Iris pigment epithelial cell (primary cell): ENCODE measurements around the gene MRPL28.
"Not testable (repeated sequence)": the region's sequence is repeated elsewhere in the genome, so short reads cannot be mapped to it uniquely, and the experiment has no call there.

Experiments
- DNase-seq: peaks from one replicate; pipeline ENCODE4 v3.0.0-alpha.2; 2011; ENCODE audit warnings: low read depth

Gene MRPL28

DNA sequence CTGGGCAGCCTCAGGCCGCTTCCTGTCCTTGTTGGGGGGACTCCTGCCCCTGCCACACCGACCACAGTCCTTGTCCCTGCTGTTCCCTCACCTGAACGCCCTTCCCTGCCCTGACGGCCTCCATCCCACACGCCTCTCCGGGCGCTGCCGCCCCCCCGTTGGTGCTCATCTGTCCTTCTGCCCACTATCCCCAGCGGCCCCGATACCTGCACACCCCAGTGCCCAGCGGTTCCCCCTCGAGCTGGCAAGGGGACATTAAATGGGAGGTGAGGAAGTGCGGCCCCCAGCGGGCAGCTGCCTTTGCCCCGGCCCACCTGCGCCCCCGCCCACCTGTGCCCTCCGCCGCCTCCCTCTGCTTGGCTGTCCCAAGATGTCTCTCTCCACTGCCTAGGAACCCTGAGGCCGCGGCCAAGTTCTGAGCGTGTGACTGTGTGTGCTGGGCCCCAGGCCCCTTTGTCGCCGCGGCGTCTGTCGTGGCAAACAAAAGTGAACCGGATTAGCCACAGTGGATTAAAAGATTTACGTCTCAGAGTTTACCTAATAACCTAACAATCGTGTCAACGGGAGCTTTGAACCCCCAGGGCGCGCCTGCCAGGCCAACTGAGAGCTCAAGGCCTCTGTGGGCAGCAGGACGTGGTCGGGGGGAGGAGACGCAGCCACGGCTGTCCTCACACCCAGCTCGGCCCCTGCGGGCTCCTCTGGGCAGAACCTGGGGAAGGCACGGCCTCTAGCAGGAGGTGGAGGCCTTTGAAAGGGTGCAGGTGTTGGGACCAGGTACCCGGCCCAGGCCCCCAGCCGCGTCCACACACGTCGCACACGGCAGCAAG is 10.3 kb downstream of the MRPL28 start:
- no peak for DNase-seq

- no peak for DNase-seq
Measured at GRCh38 chr16:359067-359763, 11.1 kb downstream of the MRPL28 start.

GRCh38 chr16:356741-357140 is 13.6 kb downstream of the MRPL28 start:
- DNase-seq, result no peak

- no peak for DNase-seq
Measured at GRCh38 chr16:354971-355461, 15.3 kb downstream of the MRPL28 start.

- DNase-seq, result no peak
Measured at GRCh38 chr16:354291-354881, 16.0 kb downstream of the MRPL28 start.

DNA sequence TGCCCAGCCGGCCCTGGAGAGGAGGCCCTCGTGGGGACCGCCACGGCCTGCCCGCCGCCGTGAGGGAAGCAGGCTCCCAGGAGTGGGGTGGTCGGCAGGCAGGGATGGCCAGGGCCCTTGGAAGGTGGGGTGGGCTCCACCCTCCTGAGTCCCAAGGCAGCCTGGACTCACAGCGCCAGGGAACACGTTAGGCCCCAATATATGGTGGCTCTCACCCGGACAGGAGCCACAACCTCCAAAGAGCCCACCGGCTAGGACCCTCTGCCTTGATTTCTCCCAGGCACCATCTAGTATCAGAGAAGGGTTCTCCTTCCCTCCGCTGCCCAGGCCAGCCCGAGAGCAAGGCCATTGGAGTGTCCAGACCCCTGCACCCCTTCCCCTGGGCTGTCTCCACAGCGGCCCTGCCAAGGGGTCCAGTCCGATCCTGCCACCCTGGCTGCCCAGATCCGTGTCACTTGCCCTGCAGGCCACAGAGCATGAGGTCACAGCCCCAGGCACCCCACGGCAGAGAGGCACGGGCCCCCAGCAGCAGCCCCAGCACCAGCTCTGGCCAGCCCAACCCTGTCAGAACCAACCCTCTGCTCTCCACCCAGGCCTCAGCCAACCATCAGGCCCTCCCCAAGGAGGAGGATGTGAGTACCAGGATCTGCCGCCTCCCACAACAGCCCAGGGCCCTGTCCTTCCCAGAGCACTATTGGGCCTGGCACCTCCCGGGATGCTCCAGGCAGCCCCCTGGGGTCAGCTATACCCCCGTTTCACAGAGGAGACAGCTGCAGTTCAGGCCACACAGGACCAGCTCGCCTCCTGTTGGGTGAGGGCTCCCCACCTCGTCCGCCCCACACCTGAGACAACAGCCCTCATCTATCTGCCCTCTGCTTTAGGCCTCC is 16.7 kb downstream of the MRPL28 start:
- DNase-seq, result no peak

- DNase-seq, result peak; percentile 92
Measured at GRCh38 chr16:352547-353403, 17.6 kb downstream of the MRPL28 start, which contains the start of gene AXIN1. Gene AXIN1 (minus strand): TSS chr16:352723. CDS start chr16:347025, 5,698 bp downstream.

DNA sequence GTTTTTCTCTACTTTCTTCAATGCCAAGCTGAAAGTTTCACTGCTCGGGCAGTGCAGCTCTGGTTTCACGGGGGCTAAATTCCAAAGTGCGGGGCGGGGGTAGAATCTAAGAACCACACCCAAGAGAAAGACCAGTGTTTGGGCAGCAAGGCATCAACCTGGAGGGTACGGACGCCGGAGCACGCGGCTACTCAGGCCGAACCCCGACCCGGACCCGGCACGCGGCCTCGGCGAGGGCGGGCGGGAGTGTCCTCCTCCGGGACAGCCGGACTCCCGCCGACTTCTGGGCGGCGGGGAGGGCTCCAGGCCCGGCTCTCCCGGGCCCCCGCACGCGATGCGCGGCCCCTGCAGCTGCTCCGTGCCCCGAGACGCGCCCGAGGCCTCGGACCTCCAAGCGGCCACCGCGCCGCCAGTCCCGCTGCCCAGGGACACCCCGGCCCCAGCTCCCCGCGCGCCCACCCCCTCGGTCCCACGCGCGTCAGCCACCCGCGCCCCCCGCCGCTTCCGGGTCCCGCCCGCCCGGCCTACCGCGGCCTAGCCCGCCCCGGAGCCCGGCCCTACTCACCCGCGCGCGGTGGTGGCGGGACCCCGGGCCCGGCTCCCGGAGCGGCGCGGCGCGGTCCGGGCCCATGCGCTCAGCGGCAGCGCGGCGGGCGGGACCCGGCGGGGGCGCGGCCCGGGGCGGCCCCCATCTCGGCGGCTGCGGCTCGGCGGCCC is 18.4 kb downstream of the MRPL28 start:
- DNase-seq, result no peak

- DNase-seq, result no peak
Measured at GRCh38 chr16:350203-350602, 20.1 kb downstream of the MRPL28 start.

DNA sequence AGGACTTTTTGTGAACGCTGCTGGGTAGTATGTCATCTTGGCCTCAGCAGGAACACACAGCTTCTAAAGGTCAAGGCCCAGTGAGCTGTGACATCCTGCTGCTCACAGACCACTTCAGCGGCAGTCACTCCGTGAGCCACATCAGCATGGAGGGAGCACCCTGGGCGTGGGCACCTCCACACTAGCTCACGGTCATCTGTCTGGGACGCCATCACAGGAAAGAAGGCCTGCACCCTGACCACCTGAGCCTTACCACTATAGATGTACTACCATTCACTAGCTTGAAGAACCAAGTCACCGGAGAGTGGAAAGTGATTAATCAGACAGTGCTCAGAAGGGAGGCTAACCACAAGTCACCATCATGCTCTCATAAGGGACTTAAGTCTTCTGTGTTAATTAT is 21.1 kb downstream of the MRPL28 start:
- DNase-seq, result no peak

GRCh38 chr16:348495-348894 is 21.8 kb downstream of the MRPL28 start:
- DNase-seq, result not testable (repeated sequence)

DNA sequence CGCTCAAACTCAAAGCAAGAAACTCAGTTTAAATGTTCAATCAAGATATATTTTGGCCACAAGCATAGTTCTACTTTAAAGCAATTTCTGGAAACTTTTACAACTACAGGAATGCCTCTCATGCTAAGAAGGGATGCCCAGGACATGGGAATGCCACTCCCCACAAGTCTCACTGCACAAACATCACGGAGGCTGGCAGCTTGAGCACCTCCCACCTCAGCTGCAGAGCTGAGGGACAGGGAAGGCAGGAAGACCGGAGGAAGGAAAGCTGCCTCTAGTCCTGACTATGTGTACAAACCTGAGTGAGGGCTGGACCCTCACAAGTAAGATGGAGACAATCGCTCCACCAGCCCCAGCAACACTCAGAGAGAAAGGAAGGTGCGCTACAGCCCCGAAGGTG is 23.1 kb downstream of the MRPL28 start:
- DNase-seq, result no peak

DNA sequence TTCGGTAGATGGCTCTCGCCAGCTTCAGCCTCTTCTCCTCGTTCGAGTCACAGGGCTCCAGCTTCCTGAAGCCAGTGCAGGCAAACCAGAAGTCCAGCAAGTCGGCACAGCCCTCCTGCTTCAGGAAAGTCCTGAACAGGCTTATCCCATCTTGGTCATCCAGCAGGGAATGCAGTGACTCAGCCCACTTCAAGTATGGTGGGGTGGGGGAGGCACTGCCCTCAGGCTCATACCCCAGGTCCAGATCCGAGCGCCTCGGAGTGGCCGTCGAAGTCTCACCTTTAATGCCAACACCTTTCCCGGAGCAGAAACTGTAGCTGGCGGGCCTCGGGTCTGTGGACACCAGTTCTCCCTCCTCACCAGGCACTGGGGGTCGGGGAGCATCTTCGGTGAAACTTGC is 23.8 kb downstream of the MRPL28 start:
- DNase-seq, result peak; percentile 18

DNA sequence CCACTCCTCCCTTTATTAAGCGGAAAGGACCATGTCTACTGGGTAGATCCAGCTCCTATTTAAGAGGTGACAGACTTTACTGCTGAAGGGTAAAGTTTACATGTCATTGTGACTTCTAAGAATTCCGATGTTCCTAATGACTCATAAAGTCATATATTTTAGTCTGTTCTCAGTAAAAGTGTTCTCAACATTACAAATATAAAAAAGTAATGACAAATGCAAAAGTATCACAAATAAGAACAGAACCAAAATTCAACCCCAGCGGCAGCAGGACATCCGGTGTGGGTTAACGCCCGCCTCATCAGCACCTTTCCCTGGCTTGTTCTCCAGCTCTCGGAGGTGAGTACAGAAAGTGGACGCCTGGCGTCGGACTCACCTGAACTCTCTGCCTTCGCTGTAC is 24.6 kb downstream of the MRPL28 start:
- no peak for DNase-seq

GRCh38 chr16:342455-343213 is 27.7 kb downstream of the MRPL28 start:
- DNase-seq, result no peak

- not testable (repeated sequence) for DNase-seq
Measured at GRCh38 chr16:341974-342336, 28.4 kb downstream of the MRPL28 start.

- DNase-seq, result not testable (repeated sequence)
Measured at GRCh38 chr16:341095-341973, 29.0 kb downstream of the MRPL28 start.

DNA sequence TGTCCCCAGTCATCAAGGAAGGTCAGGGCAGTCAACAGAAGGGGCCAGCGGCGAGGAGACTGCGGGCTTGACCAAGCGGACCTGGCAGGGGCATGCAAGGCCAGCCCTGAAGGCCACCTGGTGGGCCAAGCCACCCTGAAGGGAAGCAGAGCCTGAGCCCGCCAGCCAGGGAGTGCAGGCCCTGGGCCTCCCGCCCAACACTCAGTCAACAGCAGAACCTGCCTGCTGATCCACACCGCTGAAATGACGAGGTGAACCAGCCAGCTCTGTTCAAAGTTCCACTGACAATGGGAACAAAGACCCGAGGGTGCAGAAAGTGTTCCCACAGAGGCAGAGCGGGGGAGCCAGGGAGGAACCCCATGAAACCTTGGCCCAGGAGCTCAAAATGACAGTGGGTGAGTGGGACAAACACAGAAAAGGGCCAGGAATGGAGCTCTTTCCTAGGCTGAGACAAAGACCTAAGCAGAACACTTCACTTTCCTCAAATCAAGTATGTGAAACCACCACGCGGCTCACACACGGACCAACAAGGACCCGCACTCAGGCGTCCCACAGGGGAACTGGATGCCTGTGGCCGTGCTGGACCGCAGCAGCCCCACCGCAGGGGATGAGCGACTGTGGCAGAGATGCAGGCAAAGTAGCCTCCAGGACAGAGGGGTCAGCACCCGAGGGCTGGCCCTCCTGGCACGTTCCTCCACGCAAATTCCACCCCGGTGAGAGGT is 29.8 kb downstream of the MRPL28 start:
- DNase-seq, result no peak
